Heart right ventricle (tissue), 16 donors: ENCODE measurements around the gene QRFP. TPM values are rescaled to one million over a fixed set of nuclear protein-coding genes. Genes with fewer than 3 reads are reported as not detected.

ENCODE experiments used
- ATAC-seq, 8 donors: fragments of 200-7000 bp; cut with Tn5 transposase; one replicate each; pipeline ENCODE4 v1.9.1; 2020; ENCODE audit warnings: mild to moderate bottlenecking in 8 of 8, moderate library complexity in 8 of 8, moderate number of reproducible peaks in 1 of 8
- DNase-seq, 2 donors: peaks; one replicate each; pipeline ENCODE4 v3.0.0-alpha.2; 2020
- H3K27ac ChIP-seq, 10 donors: fragments of 200-600 bp; sonication (generic) in 2 of 10; one replicate each; pipeline versions ENCODE4 v1.5.0 to v1.8.0; 2020 to 2022; ENCODE audit warnings: mild to moderate bottlenecking in 3 of 10
- H3K27me3 ChIP-seq, 7 donors: fragments of 200-600 bp; one replicate each; pipeline ENCODE4 v1.8.0; 2021 to 2022; ENCODE audit warnings: mild to moderate bottlenecking in 2 of 7
- H3K36me3 ChIP-seq, 9 donors: fragments of 200-600 bp; sonication (generic) in 1 of 9; one replicate each; pipeline versions ENCODE4 v1.5.0 to v1.8.0; 2020 to 2022; ENCODE audit warnings: mild to moderate bottlenecking in 2 of 9
- H3K4me1 ChIP-seq, 9 donors: fragments of 200-600 bp; sonication (generic) in 1 of 9; one replicate each; pipeline versions ENCODE4 v1.5.0 to v1.8.0; 2020 to 2022; ENCODE audit warnings: mild to moderate bottlenecking in 4 of 9
- H3K4me3 ChIP-seq, 10 donors: fragments of 200-600 bp; sonication (generic) in 2 of 10; one replicate each; pipeline versions ENCODE4 v1.5.0 to v1.8.0; 2020 to 2022; ENCODE audit warnings: mild to moderate bottlenecking in 7 of 10, moderate library complexity in 2 of 10
- H3K9me3 ChIP-seq, 11 donors: fragments of 200-600 bp in 10 of 11; sonication (generic) in 2 of 11; one replicate each; pipeline versions ENCODE4 v1.5.0 to v1.8.0; 2013 to 2022; ENCODE audit warnings: mild to moderate bottlenecking in 2 of 11, control low read depth in 1 of 11, moderate library complexity in 1 of 11
- WGBS, 2 donors: extraction: QIAGEN DNeasy Blood & Tissue Kit; methylation state at CpG; one replicate each; pipeline ENCODE4 v1.1.7; 2013; ENCODE audit warnings: inconsistent platforms in 1 of 2; 5-methylcytosine and 5-hydroxymethylcytosine counted together
- intact Hi-C, 10 donors: fragments of 100-400 bp; cut with DNase I; formaldehyde crosslinking; loops; one replicate each; pipeline versions ENCODE4 v1.11.1 to v1.14.2; 2022
- polyA plus RNA-seq, 2 donors: library from polyadenylated mRNA; stranded (reverse); fragments of 200-250 nt; gene quantifications; one replicate each; pipeline ENCODE4 v1.2.3, GENCODE V29; 2013
- total RNA-seq, 10 donors: library from RNA; stranded (reverse); fragmentation: NEBNext Ultra II Directional in 3 of 10; extraction: Animal tissue kit (Norgen Biotek cat#: 25700) in 3 of 10; gene quantifications; one replicate each; pipeline versions ENCODE4 v1.2.1 to v1.2.4, GENCODE V29; 2021 to 2023
- TF ChIP-seq, protein P1 (sequence below), 9 donors: fragments of 200-600 bp; sonication (generic) in 2 of 9; IDR thresholded peaks; one replicate each; pipeline versions ENCODE4 v1.5.0 to v1.8.0; 2021 to 2022; ENCODE audit warnings: antibody characterized with exemption in 9 of 9, mild to moderate bottlenecking in 5 of 9, moderate library complexity in 1 of 9
- donor health status: Arrhythmogenic right ventricular cardiomyopathy.
- donor health status: ischemic (EF 13 %, LVEDD 7.1; RV severe dilation, severe dysfunction).
- donor health status: healthy with polysubstance abuse.
- donor health status: DM: no; HTN: yes; CAD: no.
- donor health status: DM: no; HTN: no; CAD: no.
- donor health status: ischemic (EF 25% LVEDD 6.9; RV normal size, moderate dysfunction).
- donor health status: ischemic (EF 25% LVEDD 5.7; RV mildly dilated, moderate dysfunction).
- donor health status: healthy.
- donor health status: DM: yes; HTN: yes; CAD: no.
- donor health status: Ischemic cardiomyopathy.
- donor health status: ischemic (EF 35%, LVEDD 5.7; RV mildly dilated, moderate dysfunction).
- donor health status: nonischemic (EF 11% LVEDD 7.7; RV severe dilation, severe dysfunction).
- donor health status: DM: yes; HTN: yes; CAD: no.
- donor health status: PGD.
- donor health status: ischemic (EF 29% LVEDD 5.4; RV normal size, mild dysfunction).
- donor health status: nonischemic (EF 23%, LVEDD 6.1; RV moderate dilation, normal function).

Gene QRFP
- total and polyA plus RNA-seq, 12 donors: 0.06 TPM; not detected in 11

GRCh38 chr9:130921989-130922892 is 25.6 kb upstream of the QRFP start:
- Histone ChIP-seq H3K4me3 (no peak overlapping the region), H3K4me1 (no peaks in the 10 kb centered on the region), H3K9me3 (no peaks in the 10 kb centered on the region), H3K27ac (no peak overlapping the region), H3K36me3 (no peaks in the 10 kb centered on the region), H3K27me3 (peaks cover 0 to 57% (median 33%) of the 10 kb centered on the region in 7 donors)
- no peak for DNase-seq
- intact Hi-C loops: no loop called here
- WGBS, 2 donors: 81 to 83% methylated on average over 29 to 31 of the region's 31 CpGs
- no peak for ATAC-seq
- TF ChIP-seq, protein P1, sequence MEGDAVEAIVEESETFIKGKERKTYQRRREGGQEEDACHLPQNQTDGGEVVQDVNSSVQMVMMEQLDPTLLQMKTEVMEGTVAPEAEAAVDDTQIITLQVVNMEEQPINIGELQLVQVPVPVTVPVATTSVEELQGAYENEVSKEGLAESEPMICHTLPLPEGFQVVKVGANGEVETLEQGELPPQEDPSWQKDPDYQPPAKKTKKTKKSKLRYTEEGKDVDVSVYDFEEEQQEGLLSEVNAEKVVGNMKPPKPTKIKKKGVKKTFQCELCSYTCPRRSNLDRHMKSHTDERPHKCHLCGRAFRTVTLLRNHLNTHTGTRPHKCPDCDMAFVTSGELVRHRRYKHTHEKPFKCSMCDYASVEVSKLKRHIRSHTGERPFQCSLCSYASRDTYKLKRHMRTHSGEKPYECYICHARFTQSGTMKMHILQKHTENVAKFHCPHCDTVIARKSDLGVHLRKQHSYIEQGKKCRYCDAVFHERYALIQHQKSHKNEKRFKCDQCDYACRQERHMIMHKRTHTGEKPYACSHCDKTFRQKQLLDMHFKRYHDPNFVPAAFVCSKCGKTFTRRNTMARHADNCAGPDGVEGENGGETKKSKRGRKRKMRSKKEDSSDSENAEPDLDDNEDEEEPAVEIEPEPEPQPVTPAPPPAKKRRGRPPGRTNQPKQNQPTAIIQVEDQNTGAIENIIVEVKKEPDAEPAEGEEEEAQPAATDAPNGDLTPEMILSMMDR (IDR thresholded peaks at IDR 0.05): no peak

GRCh38 chr9:130921300-130921988 is 24.8 kb upstream of the QRFP start:
- 63 to 67% methylated on average over 29 of the region's 29 CpGs for WGBS, 2 donors
- no peak for DNase-seq
- Histone ChIP-seq H3K4me1 (no peaks in the 10 kb centered on the region), H3K9me3 (no peaks in the 10 kb centered on the region), H3K27ac (no peak overlapping the region), H3K27me3 (peaks cover 0 to 57% (median 33%) of the 10 kb centered on the region in 7 donors), H3K36me3 (no peaks in the 10 kb centered on the region), H3K4me3 (no peak overlapping the region)
- TF ChIP-seq, protein P1 (IDR thresholded peaks at IDR 0.05): no peak
- ATAC-seq: no peak
- intact Hi-C loops: no loop called here

- H3K27me3 ChIP-seq: peaks cover 0 to 57% (median 33%) of the 10 kb centered on the region in 7 donors
- H3K9me3 ChIP-seq: no peaks in the 10 kb centered on the region
Measured at GRCh38 chr9:130920762-130921299, 24.2 kb upstream of the QRFP start.

DNA sequence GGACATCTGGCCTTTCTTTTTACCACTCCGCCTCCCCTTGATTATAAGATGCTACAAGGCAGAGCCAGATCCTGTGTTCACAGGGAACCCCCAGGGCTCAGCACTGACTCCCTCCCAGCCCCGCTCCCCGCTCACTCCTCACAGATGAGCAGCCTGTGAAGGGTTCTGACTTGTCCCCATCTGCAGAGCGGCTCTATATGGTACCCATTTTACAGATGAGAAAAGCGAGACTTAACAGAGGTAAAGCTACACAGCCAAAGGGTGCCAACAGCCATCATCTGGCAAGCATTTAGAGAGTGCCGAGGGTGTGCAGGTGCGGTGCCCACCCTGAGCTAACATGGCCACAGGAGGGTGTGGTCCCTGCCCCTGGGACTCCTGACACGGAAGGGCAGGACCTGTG is 23.6 kb upstream of the QRFP start:
- intact Hi-C loops: no loop called here
- no peaks in the 10 kb centered on the region for H3K4me1 ChIP-seq
- H3K9me3 ChIP-seq: no peaks in the 10 kb centered on the region
- DNase-seq: no peak
- WGBS, 2 donors: 94 to 99% methylated on average over 8 of the region's 8 CpGs
- peaks cover 0 to 57% (median 33%) of the 10 kb centered on the region in 7 donors for H3K27me3 ChIP-seq
- ATAC-seq: no peak
- H3K4me3 ChIP-seq: no peak overlapping the region
- no peak overlapping the region for H3K27ac ChIP-seq
- TF ChIP-seq, protein P1 (IDR thresholded peaks at IDR 0.05): no peak
- H3K36me3 ChIP-seq: no peaks in the 10 kb centered on the region

More at GRCh38 chr9:130920762-130921299, 24.2 kb upstream of the QRFP start:
- TF ChIP-seq, protein P1 (IDR thresholded peaks at IDR 0.05): no peak
- DNase-seq: no peak
- intact Hi-C loops: no loop called here
- no peak overlapping the region for H3K27ac ChIP-seq
- ATAC-seq: no peak
- 77 to 82% methylated on average over 14 of the region's 14 CpGs for WGBS, 2 donors
- H3K4me1 ChIP-seq: no peaks in the 10 kb centered on the region
- H3K36me3 ChIP-seq: no peaks in the 10 kb centered on the region
- no peak overlapping the region for H3K4me3 ChIP-seq
